ENCODE data around the gene DNAJC7.
A peak's percentile ranks its signal among the peaks of the same experiment; 100 is the strongest.
"Not testable (repeated sequence)": the region's sequence is repeated elsewhere in the genome, so short reads cannot be mapped to it uniquely, and the experiment has no call there.

Gene DNAJC7

GRCh38 chr17:41939693-41940090, 77.5 kb downstream of the DNAJC7 start:
- Histone ChIP-seq H3K4me3 (replicated peaks; ENCODE audit: low read depth, low read length) (no peak overlapping the region), H3K27me3 (replicated peaks; ENCODE audit: control insufficient read depth, insufficient read depth, low read length) (no peaks in the 10 kb centered on the region), H3K36me3 (ENCODE audit: control insufficient read depth, insufficient read depth, low read length) (no peaks in the 10 kb centered on the region)
- TF ChIP-seq CTCF (IDR thresholded peaks at IDR 0.05; ENCODE audit: insufficient read depth, low read length, poor library complexity, severe bottlenecking), result no peak
- no peak for DNase-seq (ENCODE audit: extremely low read depth, insufficient read length)

GRCh38 chr17:41939044-41939692, 78.1 kb downstream of the DNAJC7 start:
- no peak for DNase-seq (ENCODE audit: extremely low read depth, insufficient read length)

GRCh38 chr17:41937970-41938954, 79.0 kb downstream of the DNAJC7 start:
- Histone ChIP-seq H3K4me3 (replicated peaks; ENCODE audit: low read depth, low read length) (no peak overlapping the region), H3K36me3 (ENCODE audit: control insufficient read depth, insufficient read depth, low read length) (no peaks in the 10 kb centered on the region), H3K27me3 (replicated peaks; ENCODE audit: control insufficient read depth, insufficient read depth, low read length) (no peaks in the 10 kb centered on the region)
- DNase-seq (ENCODE audit: extremely low read depth, insufficient read length), result no peak
- TF ChIP-seq CTCF (IDR thresholded peaks at IDR 0.05; ENCODE audit: insufficient read depth, low read length, poor library complexity, severe bottlenecking), result no peak

More at GRCh38 chr17:41939044-41939692, 78.1 kb downstream of the DNAJC7 start:
- TF ChIP-seq CTCF (IDR thresholded peaks at IDR 0.05; ENCODE audit: insufficient read depth, low read length, poor library complexity, severe bottlenecking), result no peak
- H3K4me3 ChIP-seq (replicated peaks; ENCODE audit: low read depth, low read length), result no peak overlapping the region
- no peaks in the 10 kb centered on the region for H3K27me3 ChIP-seq (replicated peaks; ENCODE audit: control insufficient read depth, insufficient read depth, low read length)
- no peaks in the 10 kb centered on the region for H3K36me3 ChIP-seq (ENCODE audit: control insufficient read depth, insufficient read depth, low read length)

GRCh38 chr17:41935641-41936040, 81.6 kb downstream of the DNAJC7 start:
- Histone ChIP-seq H3K36me3 (ENCODE audit: control insufficient read depth, insufficient read depth, low read length) (no peaks in the 10 kb centered on the region), H3K4me3 (replicated peaks; ENCODE audit: low read depth, low read length) (no peak overlapping the region), H3K27me3 (replicated peaks; ENCODE audit: control insufficient read depth, insufficient read depth, low read length) (no peaks in the 10 kb centered on the region)
- no peak for TF ChIP-seq CTCF (IDR thresholded peaks at IDR 0.05; ENCODE audit: insufficient read depth, low read length, poor library complexity, severe bottlenecking)
- DNase-seq (ENCODE audit: extremely low read depth, insufficient read length), result no peak

GRCh38 chr17:41932816-41933389, 84.3 kb downstream of the DNAJC7 start:
- Histone ChIP-seq H3K36me3 (ENCODE audit: control insufficient read depth, insufficient read depth, low read length) (no peaks in the 10 kb centered on the region), H3K4me3 (replicated peaks; ENCODE audit: low read depth, low read length) (no peak overlapping the region), H3K27me3 (replicated peaks; ENCODE audit: control insufficient read depth, insufficient read depth, low read length) (no peaks in the 10 kb centered on the region)
- no peak for DNase-seq (ENCODE audit: extremely low read depth, insufficient read length)
- no peak for TF ChIP-seq CTCF (IDR thresholded peaks at IDR 0.05; ENCODE audit: insufficient read depth, low read length, poor library complexity, severe bottlenecking)

GRCh38 chr17:41931715-41932114, 85.5 kb downstream of the DNAJC7 start:
- not testable (repeated sequence) for H3K4me3 ChIP-seq (replicated peaks; ENCODE audit: low read depth, low read length); H3K27me3 ChIP-seq (replicated peaks; ENCODE audit: control insufficient read depth, insufficient read depth, low read length); DNase-seq (ENCODE audit: extremely low read depth, insufficient read length); H3K36me3 ChIP-seq (ENCODE audit: control insufficient read depth, insufficient read depth, low read length)

GRCh38 chr17:41930833-41931156, 86.4 kb downstream of the DNAJC7 start:
- H3K27me3 ChIP-seq (replicated peaks; ENCODE audit: control insufficient read depth, insufficient read depth, low read length); H3K36me3 ChIP-seq (ENCODE audit: control insufficient read depth, insufficient read depth, low read length); DNase-seq (ENCODE audit: extremely low read depth, insufficient read length): not testable (repeated sequence)
- H3K4me3 ChIP-seq (replicated peaks; ENCODE audit: low read depth, low read length), result peak overlapping the region; percentile 75

Measured in GM06990 (cell line).